BE2C (cell line): Measurements from ENCODE around the gene PLXND1.

Source experiments
- DNase-seq: peaks from one replicate; pipeline ENCODE4 v3.0.0-alpha.2; 2020
- H3K27me3 ChIP-seq: fragments of 250-450 bp; sonication (Bioruptor Pico); 2 replicates; pipeline ENCODE4 v1.5.1; 2020; ENCODE audit warnings: mild to moderate bottlenecking
- H3K36me3 ChIP-seq: fragments of 250-450 bp; sonication (Bioruptor Pico); 2 replicates; pipeline ENCODE4 v1.5.1; 2020; ENCODE audit warnings: mild to moderate bottlenecking
- H3K4me1 ChIP-seq: fragments of 250-450 bp; sonication (Bioruptor Pico); 2 replicates; pipeline ENCODE4 v1.5.1; 2020
- H3K4me3 ChIP-seq: 2 replicates; pipeline ENCODE4 v1.5.1; 2011; ENCODE audit warnings: low read depth, low read length
- H3K9me3 ChIP-seq: fragments of 250-450 bp; sonication (Bioruptor Pico); 2 replicates; pipeline ENCODE4 v1.5.1; 2020
- TF ChIP-seq, protein P1 (sequence below): IDR thresholded peaks from 2 replicates; pipeline ENCODE4 v1.5.1; 2012; ENCODE audit warnings: mild to moderate bottlenecking, low read depth, low read length

PLXND1 gene

DNA sequence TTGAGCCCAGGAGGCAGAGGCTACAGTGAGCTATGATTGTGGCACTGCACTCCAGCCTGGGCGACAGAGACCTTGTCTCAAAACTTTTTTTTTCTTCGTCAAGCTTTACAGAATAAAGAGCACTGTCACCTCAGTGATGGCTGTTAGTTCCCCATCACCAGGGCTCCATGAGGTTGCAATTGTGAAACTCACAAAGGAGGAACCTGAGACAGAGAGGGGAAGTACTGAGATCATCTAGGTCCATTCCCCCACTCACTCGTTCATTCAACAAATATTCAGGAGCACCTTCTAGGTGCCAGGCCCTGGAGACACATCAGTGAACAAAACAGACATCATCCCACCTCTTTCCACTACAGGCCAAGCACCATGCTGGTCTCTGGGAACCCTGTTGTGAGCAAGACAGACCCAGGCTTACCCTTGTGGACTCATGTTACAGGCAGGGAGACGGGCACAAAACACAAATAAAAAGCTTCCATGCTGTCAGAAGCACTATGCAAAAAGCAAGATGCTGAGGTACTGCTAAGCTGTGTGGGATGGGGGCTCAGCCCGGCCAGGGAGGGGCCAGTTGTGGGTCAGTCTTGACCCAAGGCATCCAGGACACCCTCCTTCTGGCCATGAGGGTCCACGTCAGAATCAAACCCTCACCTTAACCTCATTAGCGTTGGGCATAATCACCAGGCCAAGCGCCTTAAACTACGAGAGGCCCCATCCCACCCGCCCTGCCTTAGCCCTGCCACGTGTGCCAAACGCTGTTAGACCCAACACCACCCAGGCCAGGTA, 80.2 kb downstream of the PLXND1 start:
- no peak for DNase-seq
- no peak overlapping the region for H3K4me3 ChIP-seq
- H3K9me3 ChIP-seq, result no peaks in the 10 kb centered on the region
- H3K27me3 ChIP-seq, result no peaks in the 10 kb centered on the region
- TF ChIP-seq, protein P1, sequence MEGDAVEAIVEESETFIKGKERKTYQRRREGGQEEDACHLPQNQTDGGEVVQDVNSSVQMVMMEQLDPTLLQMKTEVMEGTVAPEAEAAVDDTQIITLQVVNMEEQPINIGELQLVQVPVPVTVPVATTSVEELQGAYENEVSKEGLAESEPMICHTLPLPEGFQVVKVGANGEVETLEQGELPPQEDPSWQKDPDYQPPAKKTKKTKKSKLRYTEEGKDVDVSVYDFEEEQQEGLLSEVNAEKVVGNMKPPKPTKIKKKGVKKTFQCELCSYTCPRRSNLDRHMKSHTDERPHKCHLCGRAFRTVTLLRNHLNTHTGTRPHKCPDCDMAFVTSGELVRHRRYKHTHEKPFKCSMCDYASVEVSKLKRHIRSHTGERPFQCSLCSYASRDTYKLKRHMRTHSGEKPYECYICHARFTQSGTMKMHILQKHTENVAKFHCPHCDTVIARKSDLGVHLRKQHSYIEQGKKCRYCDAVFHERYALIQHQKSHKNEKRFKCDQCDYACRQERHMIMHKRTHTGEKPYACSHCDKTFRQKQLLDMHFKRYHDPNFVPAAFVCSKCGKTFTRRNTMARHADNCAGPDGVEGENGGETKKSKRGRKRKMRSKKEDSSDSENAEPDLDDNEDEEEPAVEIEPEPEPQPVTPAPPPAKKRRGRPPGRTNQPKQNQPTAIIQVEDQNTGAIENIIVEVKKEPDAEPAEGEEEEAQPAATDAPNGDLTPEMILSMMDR, result no peak
- H3K4me1 ChIP-seq, result no peaks in the 10 kb centered on the region
- no peaks in the 10 kb centered on the region for H3K36me3 ChIP-seq

DNA sequence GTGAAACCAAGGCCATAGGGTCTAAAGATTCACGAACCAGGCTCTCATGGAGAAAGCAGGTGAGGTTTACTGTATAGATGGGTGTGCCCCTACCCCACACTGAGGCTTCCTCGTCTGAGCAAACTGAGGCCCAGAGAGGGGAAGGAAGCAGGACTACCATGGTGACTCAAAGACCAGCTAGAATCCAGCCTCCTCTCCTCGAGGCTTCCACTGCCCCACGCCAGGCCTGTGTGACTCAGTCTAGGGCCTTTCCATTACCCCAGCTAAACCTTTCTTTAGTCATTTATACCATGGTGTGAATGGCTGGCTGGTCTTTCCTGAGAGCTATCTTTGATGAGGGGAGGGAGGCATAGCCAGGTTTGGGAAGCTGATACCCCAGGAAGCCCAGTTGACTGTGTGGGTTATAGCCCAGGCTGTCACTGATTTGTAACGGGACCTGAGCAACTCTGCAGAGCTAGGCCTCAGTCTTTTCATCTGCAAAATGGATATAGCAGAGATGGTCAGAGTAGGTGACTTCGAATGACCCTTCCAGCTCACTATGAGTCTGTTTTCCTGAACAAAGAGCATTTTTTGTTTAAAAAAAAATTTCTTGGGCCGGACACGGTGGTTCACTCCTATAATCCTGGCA, 81.0 kb downstream of the PLXND1 start:
- Histone ChIP-seq H3K36me3 (no peaks in the 10 kb centered on the region), H3K4me3 (no peak overlapping the region), H3K27me3 (no peaks in the 10 kb centered on the region), H3K4me1 (no peaks in the 10 kb centered on the region), H3K9me3 (no peaks in the 10 kb centered on the region)
- TF ChIP-seq, protein P1, result no peak
- DNase-seq, result no peak

GRCh38 chr3:129524081-129524480, 82.4 kb downstream of the PLXND1 start:
- Histone ChIP-seq H3K36me3 (no peaks in the 10 kb centered on the region), H3K9me3 (no peaks in the 10 kb centered on the region), H3K27me3 (no peaks in the 10 kb centered on the region), H3K4me1 (no peaks in the 10 kb centered on the region), H3K4me3 (no peak overlapping the region)
- TF ChIP-seq, protein P1, result no peak
- no peak for DNase-seq

GRCh38 chr3:129522953-129523352, 83.5 kb downstream of the PLXND1 start:
- Histone ChIP-seq H3K4me3 (no peak overlapping the region), H3K9me3 (no peaks in the 10 kb centered on the region), H3K36me3 (no peaks in the 10 kb centered on the region), H3K27me3 (no peaks in the 10 kb centered on the region), H3K4me1 (no peaks in the 10 kb centered on the region)
- no peak for DNase-seq
- TF ChIP-seq, protein P1, result no peak

DNA sequence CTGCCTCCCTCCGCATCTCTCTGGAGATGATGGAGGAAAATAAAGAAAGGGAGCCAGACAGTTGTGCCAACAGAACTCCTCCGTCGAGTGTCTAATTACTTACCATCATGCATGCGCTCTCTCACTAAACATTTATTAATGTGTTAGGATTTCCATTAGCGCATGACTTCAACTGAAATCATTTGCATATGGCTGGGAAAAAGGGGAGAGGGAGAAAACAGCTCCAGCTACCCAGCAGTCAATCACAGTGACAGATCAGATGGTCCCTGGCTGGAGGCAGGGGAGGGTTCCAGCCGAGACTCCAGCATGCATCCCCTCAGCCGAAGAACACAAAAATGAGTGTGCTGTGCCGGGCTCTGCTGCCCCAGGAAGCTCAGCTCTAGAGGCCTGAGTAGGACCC, 84.9 kb downstream of the PLXND1 start:
- no peaks in the 10 kb centered on the region for H3K36me3 ChIP-seq
- H3K4me1 ChIP-seq, result no peaks in the 10 kb centered on the region
- TF ChIP-seq, protein P1, result no peak
- H3K27me3 ChIP-seq, result no peaks in the 10 kb centered on the region
- no peaks in the 10 kb centered on the region for H3K9me3 ChIP-seq
- DNase-seq, result no peak
- no peak overlapping the region for H3K4me3 ChIP-seq

DNA sequence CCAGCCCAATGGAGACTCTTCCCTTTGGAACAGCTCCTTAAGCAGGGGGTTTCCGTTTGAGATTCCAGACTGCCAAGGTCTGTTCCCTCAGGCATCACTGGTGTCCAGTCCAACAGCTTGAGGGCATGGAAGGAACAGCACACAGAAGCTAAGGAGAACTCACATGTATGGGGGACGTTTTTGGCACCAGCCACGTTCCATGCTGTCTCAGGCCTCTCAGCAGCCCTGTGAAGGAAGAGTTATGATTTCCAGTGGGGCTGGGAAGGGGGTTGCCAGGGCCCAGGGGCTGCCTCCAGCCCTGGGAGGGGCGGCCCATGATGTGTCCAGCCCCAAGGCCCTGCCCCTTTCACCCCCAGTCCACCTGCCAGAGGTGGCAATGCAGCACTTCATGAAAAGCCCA, 85.5 kb downstream of the PLXND1 start:
- no peaks in the 10 kb centered on the region for H3K4me1 ChIP-seq
- no peaks in the 10 kb centered on the region for H3K27me3 ChIP-seq
- H3K9me3 ChIP-seq, result no peaks in the 10 kb centered on the region
- TF ChIP-seq, protein P1, result no peak
- H3K4me3 ChIP-seq, result no peak overlapping the region
- DNase-seq, result no peak
- H3K36me3 ChIP-seq, result no peaks in the 10 kb centered on the region
